SKM-1 (cell line): ENCODE results near the gene ERGIC1.
"Not testable (repeated sequence)": the region's sequence is repeated elsewhere in the genome, so short reads cannot be mapped to it uniquely, and the experiment has no call there.

Source experiments
- DNase-seq: peaks from one replicate; lab custom pipeline; 2025; ENCODE audit not compliant: unreplicated experiment; lab: John Stamatoyannopoulos, UW

The ERGIC1 gene

DNA sequence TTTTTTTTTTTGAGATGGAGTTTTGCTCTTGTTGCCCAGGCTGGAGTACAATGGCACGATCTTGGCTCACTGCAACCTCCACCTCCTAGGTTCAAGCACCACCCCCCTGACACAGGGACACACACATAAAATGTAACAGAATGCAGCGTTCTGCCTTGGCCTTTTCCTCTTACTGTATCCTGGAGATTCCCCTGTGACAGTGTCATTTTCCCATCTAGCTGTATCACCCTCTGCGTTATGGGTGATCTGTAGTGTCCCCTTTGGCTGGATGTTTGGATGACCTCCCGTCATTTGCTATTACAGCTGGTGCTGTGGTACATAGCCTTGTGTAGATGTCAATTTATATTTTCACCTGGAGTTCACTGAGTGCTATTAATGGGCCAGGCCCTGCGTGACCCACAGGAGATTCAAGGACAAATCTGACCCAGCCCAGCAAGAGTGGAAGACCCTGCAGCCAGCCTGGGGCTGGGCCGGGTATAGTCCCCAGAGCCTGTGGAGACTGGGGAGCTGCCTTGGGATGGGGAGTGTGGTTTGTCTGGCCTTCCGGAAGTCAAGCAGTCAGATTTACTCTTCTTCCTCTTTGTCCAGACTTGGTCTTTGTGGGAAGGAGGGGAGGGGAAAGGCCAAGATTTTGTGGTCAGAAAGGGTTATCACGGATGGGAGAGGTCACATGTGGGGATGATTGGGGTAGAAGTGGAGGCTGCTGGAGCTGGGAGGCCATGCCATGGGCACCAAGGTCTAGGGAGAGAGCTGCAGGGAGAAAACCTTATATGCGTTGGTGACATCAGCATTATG is 43.6 kb downstream of the ERGIC1 start:
- DNase-seq = peak; percentile 27

GRCh38 chr5:172878585-172878932 is 44.5 kb downstream of the ERGIC1 start:
- no peak for DNase-seq

DNA sequence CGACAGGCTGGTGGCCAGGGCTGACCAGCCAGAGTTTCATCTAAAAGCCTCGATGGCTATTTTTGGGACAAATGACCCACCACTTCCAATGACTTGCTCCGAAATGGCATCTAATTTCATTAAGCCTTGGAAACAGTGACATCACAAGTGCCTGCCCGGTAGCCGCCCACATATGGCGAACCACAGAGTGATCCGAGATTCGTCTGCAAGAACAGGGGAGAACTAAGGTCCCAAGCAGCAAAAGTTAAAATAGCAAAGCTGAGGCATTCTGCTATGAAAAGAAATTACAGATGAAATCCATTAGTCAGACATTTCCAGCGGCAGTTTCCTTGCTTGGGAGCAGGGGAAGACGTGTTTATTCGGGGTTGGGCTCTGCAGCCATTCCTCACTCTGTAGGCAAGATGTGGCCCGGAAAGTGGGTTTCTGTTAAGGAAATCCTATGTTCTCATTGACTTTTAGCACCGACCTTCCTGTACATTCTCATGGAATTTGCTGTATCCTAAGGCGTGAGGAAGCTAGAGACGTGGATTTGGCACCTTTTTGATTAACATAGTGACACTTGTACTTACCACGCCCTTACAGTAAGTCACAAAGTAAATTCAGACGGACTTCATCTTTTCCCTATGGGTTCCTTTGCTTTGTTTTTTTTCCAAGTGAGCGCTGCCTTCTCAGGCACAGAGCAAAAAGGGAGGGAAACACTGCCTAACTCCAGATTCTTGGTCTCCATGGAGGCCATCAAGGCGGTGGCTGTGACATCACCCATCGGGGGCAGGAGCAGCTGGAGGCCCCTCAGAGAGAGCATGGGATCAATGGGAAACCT is 45.1 kb downstream of the ERGIC1 start:
- DNase-seq = no peak

DNA sequence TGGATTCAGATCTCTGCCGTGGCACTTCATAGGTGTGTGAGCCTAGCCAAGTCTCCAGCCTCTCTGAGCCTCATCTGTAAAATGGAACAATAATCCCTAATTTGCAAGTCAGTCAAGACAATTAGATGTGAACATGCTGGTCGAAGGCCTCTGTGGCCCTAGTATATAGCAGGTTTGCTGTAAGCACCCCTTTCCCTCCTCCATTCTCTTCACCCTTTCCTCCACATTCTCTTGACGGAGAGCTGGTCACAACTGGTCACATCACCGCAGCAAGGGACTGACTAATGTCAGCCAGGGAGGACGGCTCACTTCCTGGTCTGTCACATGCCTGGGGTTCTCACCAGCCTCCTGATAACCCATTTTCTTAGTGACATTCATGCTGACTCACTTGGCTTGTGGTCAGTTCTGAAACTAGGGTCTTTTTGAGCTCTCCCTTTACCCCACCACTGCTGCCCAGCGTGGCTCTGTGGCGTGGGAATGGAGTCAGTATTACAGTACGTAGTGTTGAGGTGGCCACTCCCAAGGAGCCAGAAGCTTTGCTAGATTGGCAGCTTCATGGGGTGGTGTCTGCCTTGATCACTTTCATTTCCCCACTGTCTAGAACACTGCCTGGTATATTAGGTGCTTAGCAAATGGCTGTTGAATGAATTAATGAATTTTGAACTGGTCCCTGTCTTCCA is 47.8 kb downstream of the ERGIC1 start:
- DNase-seq = no peak

- no peak for DNase-seq
Measured at GRCh38 chr5:172883066-172883465, 49.0 kb downstream of the ERGIC1 start.

DNA sequence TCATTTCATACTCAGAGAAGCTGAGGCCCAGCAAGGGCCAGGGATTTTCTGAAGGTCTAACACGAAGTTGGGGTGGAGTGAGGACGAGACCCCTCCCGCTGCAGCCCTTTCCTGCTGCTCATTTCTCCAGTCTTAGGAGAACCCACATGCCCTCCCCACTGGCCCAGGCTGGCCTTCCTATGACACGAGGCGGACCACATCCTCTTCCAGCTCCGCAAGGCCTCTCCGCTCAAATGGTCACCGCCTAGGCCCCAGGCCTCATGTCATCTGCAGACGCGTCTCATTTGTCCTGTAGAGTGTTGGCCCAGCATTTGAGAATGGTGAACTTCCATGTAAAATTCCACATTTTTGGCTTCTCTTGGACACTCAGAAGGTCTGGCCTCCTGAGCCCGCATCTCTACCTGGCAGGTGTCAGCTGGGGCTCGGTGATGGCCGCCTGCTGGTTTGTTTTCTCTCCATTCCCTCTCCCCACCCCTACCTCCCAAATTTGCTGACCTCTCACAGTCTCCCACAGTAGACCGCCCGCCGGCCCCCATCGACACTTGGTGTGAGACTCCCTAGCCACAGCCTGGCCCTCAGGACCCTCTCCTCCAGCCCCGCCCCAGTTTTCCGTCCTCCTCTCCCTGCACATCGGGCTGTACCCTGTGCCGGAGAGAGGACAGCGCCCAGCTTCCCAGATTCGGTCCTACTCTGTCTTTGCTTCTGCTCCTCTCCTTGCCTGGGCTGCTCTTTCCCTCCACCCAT is 51.7 kb downstream of the ERGIC1 start:
- DNase-seq = no peak

GRCh38 chr5:172886476-172886875 is 52.4 kb downstream of the ERGIC1 start:
- no peak for DNase-seq

- DNase-seq = peak; percentile 92
Measured at GRCh38 chr5:172886974-172887501, 53.0 kb downstream of the ERGIC1 start.

DNA sequence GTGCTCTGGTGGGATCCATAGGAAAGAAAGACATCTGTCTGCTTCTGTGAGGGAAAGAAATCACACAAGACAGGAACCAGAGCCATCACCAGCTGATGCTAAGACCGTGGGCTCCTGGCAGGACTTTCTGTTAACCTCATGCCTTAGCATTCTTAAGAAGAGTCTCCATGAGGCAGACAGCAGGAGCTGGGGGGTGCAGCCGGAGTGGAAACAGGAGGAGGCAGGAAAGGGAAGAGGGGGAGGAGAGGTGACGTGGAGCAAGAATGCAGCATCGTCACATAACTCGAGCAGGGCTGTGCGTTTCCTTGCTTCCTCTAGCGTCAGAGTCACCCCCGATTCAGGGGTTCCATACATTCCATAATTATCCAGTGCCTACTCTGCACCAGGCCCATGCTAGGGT is 53.6 kb downstream of the ERGIC1 start:
- DNase-seq = no peak

- no peak for DNase-seq
Measured at GRCh38 chr5:172890659-172891058, 56.6 kb downstream of the ERGIC1 start.

DNA sequence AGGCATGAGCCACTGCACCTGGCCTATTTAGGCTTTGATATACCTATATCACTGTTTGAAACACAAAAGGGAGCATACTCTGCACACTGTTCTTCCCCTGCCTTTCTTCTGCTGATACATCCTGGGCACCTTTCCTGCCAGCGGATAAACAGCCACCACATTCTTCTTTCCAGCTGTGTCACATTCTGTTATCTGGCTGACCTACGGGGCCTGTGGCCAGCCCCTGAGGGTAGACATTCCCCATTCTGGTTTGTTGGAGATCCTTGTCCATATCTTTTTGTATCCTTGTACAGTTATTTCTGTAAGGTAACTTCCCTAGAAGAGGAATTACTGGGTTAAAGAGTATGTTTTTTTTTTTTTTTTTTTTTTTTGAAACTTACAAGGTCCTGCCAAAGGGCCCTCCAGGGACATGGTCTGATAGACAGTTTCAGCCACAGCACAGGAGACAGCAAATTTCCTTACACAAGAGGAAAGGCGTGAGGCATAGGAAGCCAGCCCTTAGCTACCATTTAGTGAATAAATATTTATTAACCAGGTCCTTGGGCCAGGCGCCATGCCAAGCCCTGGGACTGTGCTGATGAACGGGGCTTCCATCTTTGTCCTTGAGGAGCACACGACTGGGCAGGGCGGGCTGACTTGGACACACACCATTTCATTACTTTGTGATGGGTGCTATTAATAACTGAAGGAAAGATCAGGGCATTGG is 57.8 kb downstream of the ERGIC1 start:
- no peak for DNase-seq

DNA sequence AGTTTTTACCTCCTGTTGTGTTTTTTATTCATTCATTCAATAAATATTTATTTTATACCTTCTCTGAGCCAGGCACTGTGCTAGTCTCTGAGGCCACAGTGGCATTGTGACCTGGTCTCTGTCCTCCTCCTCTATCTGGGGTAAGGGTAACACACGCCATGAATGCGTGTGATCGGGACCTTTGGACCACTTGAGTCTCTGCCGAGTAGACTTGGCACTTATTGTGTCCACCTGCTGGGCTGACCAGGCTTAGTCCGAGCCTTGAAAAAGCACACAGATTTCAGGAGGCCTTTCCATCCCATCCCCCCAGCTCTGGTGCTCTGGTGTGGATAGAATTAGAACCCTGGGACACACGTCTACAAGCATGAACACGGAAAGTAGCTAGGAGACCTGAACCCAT is 58.7 kb downstream of the ERGIC1 start:
- no peak for DNase-seq

GRCh38 chr5:172894767-172895388 is 60.8 kb downstream of the ERGIC1 start:
- no peak for DNase-seq

DNA sequence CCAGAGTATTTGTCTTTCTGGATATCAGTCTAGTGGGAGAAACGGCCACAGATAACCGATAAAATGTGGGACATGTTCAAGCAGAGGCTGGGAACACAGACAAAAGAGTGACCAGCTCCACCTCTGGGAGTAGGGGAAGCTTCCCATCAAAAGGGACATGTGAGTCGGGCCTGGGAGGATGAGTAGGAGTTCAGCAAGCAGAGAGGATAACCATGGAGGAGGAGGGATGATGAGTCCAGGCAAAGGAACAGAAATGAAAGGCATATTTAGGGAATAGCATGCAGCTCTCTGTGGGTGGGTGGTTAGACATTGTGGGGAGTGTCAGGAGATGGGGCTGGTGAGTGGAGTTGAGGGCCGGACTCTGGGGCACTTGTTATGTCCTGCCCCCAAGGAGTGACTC is 61.5 kb downstream of the ERGIC1 start:
- no peak for DNase-seq

GRCh38 chr5:172896465-172896864 is 62.4 kb downstream of the ERGIC1 start:
- no peak for DNase-seq

- not testable (repeated sequence) for DNase-seq
Measured at GRCh38 chr5:172897067-172897466, 63.0 kb downstream of the ERGIC1 start.

- DNase-seq = no peak
Measured at GRCh38 chr5:172897481-172898217, 63.6 kb downstream of the ERGIC1 start.

DNA sequence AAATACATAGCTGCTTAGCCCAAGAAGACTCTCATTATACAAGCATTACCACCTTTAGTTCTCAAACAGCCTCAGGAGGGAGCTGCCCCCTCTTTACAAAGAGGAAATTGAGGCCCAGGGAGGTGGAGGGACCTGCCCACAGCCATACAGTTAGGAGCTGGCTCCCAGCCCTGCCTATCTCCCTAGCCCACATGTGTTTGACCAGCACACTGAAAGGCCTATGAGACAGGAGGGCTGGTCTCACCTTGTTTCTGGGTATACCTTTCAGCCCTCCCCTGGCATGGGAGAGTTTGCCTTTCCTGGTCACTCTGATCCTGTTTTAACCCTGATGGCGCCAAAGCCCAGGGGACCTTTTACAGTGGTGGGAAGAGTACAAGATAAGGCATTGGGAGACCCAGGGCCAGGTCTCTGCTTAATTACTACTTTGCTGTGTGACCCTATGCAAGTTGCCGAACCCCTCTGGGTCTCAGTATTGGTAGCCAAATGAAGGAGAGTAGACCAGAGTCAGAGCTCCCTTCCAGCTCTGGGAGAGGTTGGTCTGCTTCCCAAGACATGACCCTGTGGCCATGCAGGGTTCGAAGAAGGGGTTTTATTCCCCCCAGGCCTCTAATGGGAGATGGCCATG is 64.3 kb downstream of the ERGIC1 start:
- DNase-seq = no peak
